DOHH2 (cell line): Measurements from ENCODE around the gene MAL.

Experiments
- H3F3A ChIP-seq: fragments of 200-600 bp; sonication (generic), shearing (Covaris generic); 2 replicates; pipeline ENCODE4 v1.6.0; 2016; ENCODE audit warnings: antibody characterized with exemption, mild to moderate bottlenecking; ENCODE audit not compliant: control insufficient read depth, insufficient read depth
- H3K27ac ChIP-seq: fragments of 200-600 bp; sonication (generic); 2 replicates; pipeline ENCODE4 v1.5.1; 2014; ENCODE audit warnings: low read depth, mild to moderate bottlenecking, low read length, moderate library complexity
- H3K27me3 ChIP-seq: fragments of 200-600 bp; sonication (generic); 2 replicates; pipeline ENCODE4 v1.6.1; 2014; ENCODE audit warnings: mild to moderate bottlenecking, low read length, mixed read lengths; ENCODE audit not compliant: control insufficient read depth
- H3K36me3 ChIP-seq: fragments of 200-600 bp; sonication (generic); 2 replicates; pipeline ENCODE4 v1.6.1; 2014; ENCODE audit warnings: mild to moderate bottlenecking, low read length, moderate library complexity, mixed read lengths; ENCODE audit not compliant: control insufficient read depth
- H3K4me1 ChIP-seq: fragments of 200-600 bp; sonication (generic); 2 replicates; pipeline ENCODE4 v1.6.1; 2014; ENCODE audit warnings: mild to moderate bottlenecking, low read length, mixed read lengths; ENCODE audit not compliant: control insufficient read depth
- H3K4me2 ChIP-seq: fragments of 200-600 bp; sonication (generic); 2 replicates; pipeline ENCODE4 v1.6.0; 2014; ENCODE audit warnings: mild to moderate bottlenecking, low read length, moderate library complexity
- H3K4me3 ChIP-seq: fragments of 200-600 bp; sonication (generic); 2 replicates; pipeline ENCODE4 v1.5.1; 2014; ENCODE audit warnings: mild to moderate bottlenecking, low read length, mixed read lengths
- H3K79me2 ChIP-seq: fragments of 200-600 bp; sonication (generic); 2 replicates; pipeline ENCODE4 v1.6.1; 2014; ENCODE audit warnings: mild to moderate bottlenecking, low read length, mixed read lengths; ENCODE audit not compliant: control insufficient read depth
- H3K9me2 ChIP-seq: fragments of 200-600 bp; sonication (generic); replicated peaks from 2 replicates; pipeline ENCODE4 v1.6.1; 2014; ENCODE audit warnings: mild to moderate bottlenecking, low read length, mixed read lengths; ENCODE audit not compliant: control insufficient read depth
- H3K9me3 ChIP-seq: fragments of 200-600 bp; sonication (generic); 2 replicates; pipeline ENCODE4 v1.6.1; 2014; ENCODE audit warnings: antibody characterized with exemption, low read length, mixed read lengths; ENCODE audit not compliant: control insufficient read depth, insufficient read depth
- H4K20me1 ChIP-seq: fragments of 200-600 bp; sonication (generic); 2 replicates; pipeline ENCODE4 v1.6.0; 2014; ENCODE audit warnings: low read depth, mild to moderate bottlenecking, antibody characterized with exemption, low read length, moderate library complexity; ENCODE audit not compliant: control insufficient read depth, insufficient read depth
- CTCF ChIP-seq: fragments of 200-600 bp; sonication (generic); IDR thresholded peaks from one replicate; pipeline ENCODE4 v1.5.1; 2014; ENCODE audit warnings: antibody characterized with exemption, mild to moderate bottlenecking, low read depth, low read length; ENCODE audit not compliant: poor library complexity, severe bottlenecking
- EZH2phosphoT487 ChIP-seq: fragments of 200-600 bp; sonication (generic); IDR thresholded peaks from 2 replicates; pipeline ENCODE4 v1.6.1; 2017; ENCODE audit warnings: borderline replicate concordance, mild to moderate bottlenecking, antibody characterized with exemption, low read length, moderate library complexity, mixed read lengths

Gene MAL

GRCh38 chr2:95005726-95006125, 19.8 kb upstream of the MAL start:
- no peak overlapping the region for H3K27ac ChIP-seq
- H3K4me1 ChIP-seq, result no peaks in the 10 kb centered on the region
- H3K79me2 ChIP-seq, result no peaks in the 10 kb centered on the region
- H3K4me2 ChIP-seq, result no peak overlapping the region
- no peaks in the 10 kb centered on the region for H3K36me3 ChIP-seq
- no peaks in the 10 kb centered on the region for H3K9me2 ChIP-seq
- no peaks in the 10 kb centered on the region for H3K9me3 ChIP-seq
- no peaks in the 10 kb centered on the region for H4K20me1 ChIP-seq
- H3F3A ChIP-seq, result no peaks in the 10 kb centered on the region
- H3K27me3 ChIP-seq, result no peaks in the 10 kb centered on the region
- H3K4me3 ChIP-seq, result no peak overlapping the region
- no peak for TF ChIP-seq CTCF
- no peak for TF ChIP-seq EZH2phosphoT487

GRCh38 chr2:95006588-95006987, 18.9 kb upstream of the MAL start:
- no peaks in the 10 kb centered on the region for H3F3A ChIP-seq
- no peaks in the 10 kb centered on the region for H3K79me2 ChIP-seq
- H4K20me1 ChIP-seq, result no peaks in the 10 kb centered on the region
- no peaks in the 10 kb centered on the region for H3K9me3 ChIP-seq
- TF ChIP-seq CTCF, result no peak
- no peak for TF ChIP-seq EZH2phosphoT487
- H3K9me2 ChIP-seq, result no peaks in the 10 kb centered on the region
- H3K27ac ChIP-seq, result no peak overlapping the region
- H3K27me3 ChIP-seq, result no peaks in the 10 kb centered on the region
- no peaks in the 10 kb centered on the region for H3K36me3 ChIP-seq
- no peak overlapping the region for H3K4me3 ChIP-seq
- H3K4me2 ChIP-seq, result no peak overlapping the region
- no peaks in the 10 kb centered on the region for H3K4me1 ChIP-seq

GRCh38 chr2:95007031-95007609, 18.4 kb upstream of the MAL start:
- Histone ChIP-seq H3K9me2 (no peaks in the 10 kb centered on the region), H3K79me2 (no peaks in the 10 kb centered on the region), H3K4me1 (no peaks in the 10 kb centered on the region), H3K36me3 (no peaks in the 10 kb centered on the region), H3K4me2 (no peak overlapping the region), H3F3A (no peaks in the 10 kb centered on the region), H3K27me3 (no peaks in the 10 kb centered on the region), H3K9me3 (no peaks in the 10 kb centered on the region), H3K27ac (no peak overlapping the region), H3K4me3 (no peak overlapping the region), H4K20me1 (no peaks in the 10 kb centered on the region)
- no peak for TF ChIP-seq EZH2phosphoT487
- no peak for TF ChIP-seq CTCF
